ENCODE results near the gene MAP3K6.

The MAP3K6 gene

GRCh38 chr1:27372808-27373690, 6.3 kb upstream of the MAP3K6 start:
- DNase-seq, result no peak

GRCh38 chr1:27372022-27372807, 5.5 kb upstream of the MAP3K6 start:
- no peak for DNase-seq

GRCh38 chr1:27368869-27369582, 2.3 kb upstream of the MAP3K6 start:
- no peak for DNase-seq

- DNase-seq, result no peak
Observed at GRCh38 chr1:27367160-27367650, 444 bp upstream of the MAP3K6 start.

- peak; percentile 72 for DNase-seq
Observed at GRCh38 chr1:27366113-27366410, 699 bp downstream of the MAP3K6 start.

GRCh38 chr1:27365372-27366112, 1.2 kb downstream of the MAP3K6 start:
- DNase-seq, result peak; percentile 84

GRCh38 chr1:27364696-27365371, 1.9 kb downstream of the MAP3K6 start:
- DNase-seq, result no peak

GRCh38 chr1:27363766-27364695, 2.7 kb downstream of the MAP3K6 start:
- DNase-seq, result no peak

- DNase-seq, result no peak
Observed at GRCh38 chr1:27361553-27361952, 5.2 kb downstream of the MAP3K6 start.

- DNase-seq, result no peak
Observed at GRCh38 chr1:27361044-27361402, 5.7 kb downstream of the MAP3K6 start.

- peak; percentile 65 for DNase-seq
Observed at GRCh38 chr1:27360159-27361043, 6.4 kb downstream of the MAP3K6 start.

- DNase-seq, result no peak
Observed at GRCh38 chr1:27359822-27360158, 7.0 kb downstream of the MAP3K6 start.

- no peak for DNase-seq
Observed at GRCh38 chr1:27358928-27359313, 7.8 kb downstream of the MAP3K6 start.

GRCh38 chr1:27358038-27358927, 8.5 kb downstream of the MAP3K6 start:
- DNase-seq, result no peak

GRCh38 chr1:27357281-27358037, 9.3 kb downstream of the MAP3K6 start:
- DNase-seq, result peak; percentile 86

- peak; percentile 61 for DNase-seq
Observed at GRCh38 chr1:27356619-27357280, 10.0 kb downstream of the MAP3K6 start.

- DNase-seq, result no peak
Observed at GRCh38 chr1:27356277-27356618, 10.5 kb downstream of the MAP3K6 start.

- no peak for DNase-seq
Observed at GRCh38 chr1:27355683-27356082, 11.1 kb downstream of the MAP3K6 start.
